Measurements from ENCODE around the gene TEKT1.
A peak's percentile ranks its signal among the peaks of the same experiment; 100 is the strongest.

The TEKT1 gene

GRCh38 chr17:6768447-6768846 lies 63.1 kb downstream of the TEKT1 start:
- in situ Hi-C loops (cut with HindIII; ENCODE audit: low pct_unique_long_range_greater_than_20kb, low sequenced_read_pairs), result no loop called here
- no peak for DNase-seq (ENCODE audit: low read depth in 1 of 2, low spot score in 1 of 2)
- TF ChIP-seq JUND (IDR thresholded peaks at IDR 0.05; ENCODE audit: low read depth), result no peak

- in situ Hi-C loops (cut with HindIII; ENCODE audit: low pct_unique_long_range_greater_than_20kb, low sequenced_read_pairs), result no loop called here
- no peak for TF ChIP-seq JUND (IDR thresholded peaks at IDR 0.05; ENCODE audit: low read depth)
- DNase-seq (ENCODE audit: low read depth in 1 of 2, low spot score in 1 of 2), result no peak
Observed at GRCh38 chr17:6761779-6762178, 69.8 kb downstream of the TEKT1 start.

DNA sequence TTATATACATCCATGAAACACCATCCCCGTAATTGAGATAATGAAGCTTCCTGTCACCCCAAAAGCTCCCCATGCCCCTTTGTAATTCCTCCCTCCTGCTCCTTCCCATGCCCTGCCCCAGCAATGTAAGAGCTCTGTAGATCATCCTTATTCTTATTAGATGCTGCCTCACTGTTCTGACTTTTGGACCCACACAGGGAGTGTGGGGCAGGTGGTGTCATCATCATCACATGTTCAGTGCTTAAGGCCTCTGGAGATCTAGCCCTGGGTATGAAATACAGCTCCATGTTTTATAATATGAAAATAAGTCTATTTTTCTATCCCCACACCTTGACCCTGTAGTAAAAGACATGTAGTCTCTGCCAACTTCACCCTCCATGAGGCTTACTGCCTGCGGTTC lies 73.8 kb downstream of the TEKT1 start:
- DNase-seq (ENCODE audit: low read depth in 1 of 2, low spot score in 1 of 2), result no peak
- in situ Hi-C loops (cut with HindIII; ENCODE audit: low pct_unique_long_range_greater_than_20kb, low sequenced_read_pairs), result no loop called here
- TF ChIP-seq JUND (IDR thresholded peaks at IDR 0.05; ENCODE audit: low read depth), result no peak

DNA sequence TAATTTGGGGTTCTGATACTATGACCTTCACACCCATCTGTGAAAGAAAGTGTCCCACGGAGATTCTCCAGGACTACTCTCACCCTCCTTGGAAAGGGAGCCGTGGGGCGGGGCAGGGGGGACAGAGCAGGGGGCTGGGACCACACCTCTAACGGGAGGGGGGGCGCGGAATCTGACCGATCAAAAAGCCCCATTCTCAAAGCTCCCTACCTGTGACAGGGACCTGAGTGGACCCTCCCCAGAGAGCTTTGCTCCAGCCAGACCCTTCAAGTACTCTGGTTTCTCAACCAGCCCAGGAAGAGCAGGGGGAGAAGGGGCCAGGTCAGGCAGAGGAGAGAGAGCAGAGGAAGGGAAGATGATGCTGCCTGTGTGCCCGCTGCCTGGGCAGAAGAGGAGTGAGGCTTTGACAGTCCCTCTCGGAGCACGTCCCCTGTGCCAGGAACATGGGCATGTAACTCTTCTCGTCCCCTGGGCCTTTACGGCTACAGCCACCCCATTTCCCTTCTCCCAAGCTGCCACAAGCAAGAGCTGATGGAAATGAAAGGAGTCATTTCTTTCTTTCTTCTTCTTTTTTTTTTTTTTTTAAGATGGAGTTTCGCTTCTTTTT lies 75.0 kb downstream of the TEKT1 start:
- no peak for TF ChIP-seq JUND (IDR thresholded peaks at IDR 0.05; ENCODE audit: low read depth)
- in situ Hi-C loops (cut with HindIII; ENCODE audit: low pct_unique_long_range_greater_than_20kb, low sequenced_read_pairs), result no loop called here
- no peak for DNase-seq (ENCODE audit: low read depth in 1 of 2, low spot score in 1 of 2)

DNA sequence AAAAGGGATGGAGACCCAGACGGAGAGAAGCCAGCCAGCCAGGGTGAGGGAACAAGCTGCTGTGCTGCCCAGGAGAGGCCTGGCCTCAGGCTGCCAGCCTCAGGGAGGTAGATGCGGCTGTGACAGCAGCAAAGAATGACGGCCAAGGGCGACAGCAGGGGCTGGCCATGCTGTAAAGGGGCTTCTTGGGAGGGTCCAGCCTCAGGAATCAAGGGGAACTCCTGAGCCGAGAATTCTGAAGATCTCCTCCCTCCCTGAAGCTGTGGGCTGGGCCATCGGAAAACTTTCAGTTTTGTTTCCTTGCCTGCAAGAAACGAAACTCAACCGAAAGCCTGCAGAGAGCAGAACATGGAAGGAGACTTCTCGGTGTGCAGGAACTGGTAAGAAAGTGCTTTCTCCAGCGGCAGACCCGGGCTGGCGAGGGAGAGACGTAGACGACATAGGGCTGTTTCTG lies 75.8 kb downstream of the TEKT1 start, which contains the start of gene XAF1:
Gene XAF1 (plus strand): TSS at position 316 of the 454 bp plus-strand sequence. CDS start 33 bp downstream, at position 349.
- TF ChIP-seq JUND (IDR thresholded peaks at IDR 0.05; ENCODE audit: low read depth), result no peak
- DNase-seq (ENCODE audit: low read depth in 1 of 2, low spot score in 1 of 2), result peak in 1 of 2 experiments; percentile 23
- in situ Hi-C loops (cut with HindIII; ENCODE audit: low pct_unique_long_range_greater_than_20kb, low sequenced_read_pairs), result no loop called here

DNA sequence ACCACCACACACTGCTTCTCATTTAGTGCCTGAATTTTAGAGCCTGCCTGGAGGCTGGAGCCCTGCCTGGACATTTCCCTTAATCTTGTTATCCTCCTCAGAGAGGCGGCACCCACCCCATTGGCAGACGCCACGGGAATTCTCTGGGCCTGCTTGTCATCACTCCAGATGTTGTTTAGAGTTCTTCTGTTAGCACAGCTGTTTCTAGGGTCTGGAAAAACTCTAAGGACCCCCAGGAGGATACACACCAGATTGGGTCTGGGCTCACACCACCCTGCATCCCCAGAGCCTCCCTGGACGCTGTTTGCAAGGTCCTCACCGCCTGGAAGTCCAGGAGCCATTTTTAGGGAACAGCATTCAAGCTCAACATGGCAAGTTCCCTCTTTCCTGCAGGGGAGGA lies 76.2 kb downstream of the TEKT1 start:
- DNase-seq (ENCODE audit: low read depth in 1 of 2, low spot score in 1 of 2), result no peak
- no peak for TF ChIP-seq JUND (IDR thresholded peaks at IDR 0.05; ENCODE audit: low read depth)
- in situ Hi-C loops (cut with HindIII; ENCODE audit: low pct_unique_long_range_greater_than_20kb, low sequenced_read_pairs), result no loop called here

GRCh38 chr17:6753546-6753945 lies 78.0 kb downstream of the TEKT1 start:
- no peak for DNase-seq (ENCODE audit: low read depth in 1 of 2, low spot score in 1 of 2)
- in situ Hi-C loops (cut with HindIII; ENCODE audit: low pct_unique_long_range_greater_than_20kb, low sequenced_read_pairs), result no loop called here
- TF ChIP-seq JUND (IDR thresholded peaks at IDR 0.05; ENCODE audit: low read depth), result no peak

- in situ Hi-C loops (cut with HindIII; ENCODE audit: low pct_unique_long_range_greater_than_20kb, low sequenced_read_pairs), result no loop called here
- no peak for TF ChIP-seq JUND (IDR thresholded peaks at IDR 0.05; ENCODE audit: low read depth)
Observed at GRCh38 chr17:6753006-6753445, 78.5 kb downstream of the TEKT1 start.

GRCh38 chr17:6752068-6752909 lies 79.2 kb downstream of the TEKT1 start:
- in situ Hi-C loops (cut with HindIII; ENCODE audit: low pct_unique_long_range_greater_than_20kb, low sequenced_read_pairs), result no loop called here
- no peak for TF ChIP-seq JUND (IDR thresholded peaks at IDR 0.05; ENCODE audit: low read depth)
- no peak for DNase-seq (ENCODE audit: low read depth in 1 of 2, low spot score in 1 of 2)

More at GRCh38 chr17:6753006-6753445, 78.5 kb downstream of the TEKT1 start:
- no peak for DNase-seq (ENCODE audit: low read depth in 1 of 2, low spot score in 1 of 2)

DNA sequence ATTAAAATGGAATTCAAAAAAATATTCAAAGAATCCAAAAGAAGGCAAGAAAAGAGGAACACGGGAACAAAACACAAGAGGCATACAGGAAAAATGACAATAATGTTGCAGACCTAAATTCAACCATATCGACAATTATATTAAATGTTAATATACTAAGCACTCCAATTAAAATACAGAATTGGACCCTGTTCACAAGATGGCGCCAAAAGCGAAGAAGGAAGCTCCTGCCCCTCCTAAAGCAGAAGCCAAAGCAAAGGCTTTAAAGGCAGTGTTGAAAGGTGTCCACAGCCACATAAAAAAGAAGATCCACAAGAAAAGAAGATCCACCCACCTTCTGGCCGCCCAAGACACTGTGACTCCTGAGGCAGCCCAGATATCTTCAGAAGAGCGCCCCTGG lies 82.0 kb downstream of the TEKT1 start:
- DNase-seq (ENCODE audit: low read depth in 1 of 2, low spot score in 1 of 2), result no peak
- no peak for TF ChIP-seq JUND (IDR thresholded peaks at IDR 0.05; ENCODE audit: low read depth)
- in situ Hi-C loops (cut with HindIII; ENCODE audit: low pct_unique_long_range_greater_than_20kb, low sequenced_read_pairs), result no loop called here

DNA sequence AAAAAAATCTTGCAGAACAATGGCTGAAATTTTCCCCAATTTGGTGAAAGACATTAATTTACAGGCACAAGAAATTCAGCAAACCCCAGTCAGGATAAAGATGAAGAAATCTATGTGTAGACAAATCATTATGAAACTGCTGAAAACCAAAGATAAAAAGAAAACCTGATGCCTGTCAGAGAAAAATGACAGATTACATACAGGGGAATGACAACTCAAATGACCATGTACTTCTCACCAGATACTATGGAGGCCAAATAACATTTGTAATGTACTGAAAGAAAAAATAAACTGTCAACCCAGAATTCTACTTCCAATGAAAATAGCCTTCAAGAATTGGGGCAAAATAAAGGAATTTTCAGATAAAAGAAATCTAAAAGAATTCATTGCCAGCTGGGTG lies 82.9 kb downstream of the TEKT1 start:
- in situ Hi-C loops (cut with HindIII; ENCODE audit: low pct_unique_long_range_greater_than_20kb, low sequenced_read_pairs), result no loop called here
- no peak for DNase-seq (ENCODE audit: low read depth in 1 of 2, low spot score in 1 of 2)
- TF ChIP-seq JUND (IDR thresholded peaks at IDR 0.05; ENCODE audit: low read depth), result no peak
